ENCODE data around the gene DGKQ. TPM values are rescaled to one million over a fixed set of nuclear protein-coding genes. Genes with fewer than 3 reads are reported as not detected.
A peak's percentile ranks its signal among the peaks of the same experiment; 100 is the strongest.

DGKQ gene
- total and polyA plus RNA-seq, 2 experiments from 2014 or later, result 4.0 to 22.4 TPM

- TF ChIP-seq CREB1 (CRISPR knock-in tag; IDR thresholded peaks at IDR 0.05; ENCODE audit: low read depth), result peak; percentile 13; the same call in 1 of the 2 replicates
These were observed 29.4 kb upstream of the DGKQ start (continued) for GRCh38 chr4:1002631-1003251.

- TF ChIP-seq REST (IDR thresholded peaks at IDR 0.05; ENCODE audit: unreplicated experiment), result no peak
- peak; percentile 47 for TF ChIP-seq POLR2AphosphoS5 (IDR thresholded peaks at IDR 0.05; ENCODE audit: low read depth)
- Histone ChIP-seq H3K27me3 (ENCODE audit: insufficient read depth) (peaks cover 95% of the 10 kb centered on the region), H3K79me2 (replicated peaks; ENCODE audit: insufficient read depth) (no peaks in the 10 kb centered on the region), H3K36me3 (ENCODE audit: insufficient read depth) (no peaks in the 10 kb centered on the region), H3K4me3 (peak overlapping the region; percentile 57), H4K20me1 (replicated peaks; ENCODE audit: insufficient read depth) (no peaks in the 10 kb centered on the region; the same call in 1 of the 2 replicates), H3K4me2 (peak overlapping the region; percentile 80), H3F3A (replicated peaks; ENCODE audit: low read depth) (no peaks in the 10 kb centered on the region), H3K27ac (ENCODE audit: low read depth) (no peak overlapping the region), H3K4me1 (ENCODE audit: insufficient read depth) (no peaks in the 10 kb centered on the region; the same call in 1 of the 2 replicates), H3K9me2 (ENCODE audit: insufficient read depth) (no peaks in the 10 kb centered on the region), H2AFZ (peak overlapping the region; percentile 76; the same call in 1 of the 2 replicates)
- peaks cover 2% of the 10 kb centered on the region; the same call in 1 of the 3 replicates for H3K4me1 Mint-ChIP-seq
- ATAC-seq (peak; percentile 53), DNase-seq (ENCODE audit: low spot score) (peak; percentile 78)
- no peak overlapping the region for H3K27ac Mint-ChIP-seq
- peaks cover 7% of the 10 kb centered on the region; the same call in 2 of the 3 replicates for H3K9me3 Mint-ChIP-seq
- no peaks in the 10 kb centered on the region for H3K36me3 Mint-ChIP-seq (ENCODE audit: low read depth)
- H3K27me3 Mint-ChIP-seq (ENCODE audit: insufficient read depth, low read depth, poor library complexity), result peaks cover 71% of the 10 kb centered on the region
- peak overlapping the region; percentile 59; the same call in 2 of the 3 replicates for H3K4me3 Mint-ChIP-seq
These were observed 28.8 kb upstream of the DGKQ start for GRCh38 chr4:1002131-1002630.

- H3K4me3 ChIP-seq, result peak overlapping the region; percentile 57
- Mint-ChIP-seq H3K9me3 (peaks cover 2% of the 10 kb centered on the region; the same call in 2 of the 3 replicates), H3K27me3 (ENCODE audit: insufficient read depth, low read depth, poor library complexity) (peaks cover 71% of the 10 kb centered on the region)
These were observed 28.3 kb upstream of the DGKQ start for GRCh38 chr4:1001561-1002130.

More at GRCh38 chr4:1001561-1002130, 28.3 kb upstream of the DGKQ start:
- DNase-seq (ENCODE audit: low spot score), result peak; percentile 50
- no peaks in the 10 kb centered on the region; the same call in 1 of the 2 replicates for H4K20me1 ChIP-seq (replicated peaks; ENCODE audit: insufficient read depth)
- peak overlapping the region; percentile 76; the same call in 1 of the 2 replicates for H2AFZ ChIP-seq
- Mint-ChIP-seq H3K4me1 (peaks cover 4% of the 10 kb centered on the region; the same call in 2 of the 3 replicates), H3K4me3 (peak overlapping the region; percentile 32; the same call in 1 of the 3 replicates), H3K36me3 (ENCODE audit: low read depth) (no peaks in the 10 kb centered on the region), H3K27ac (no peak overlapping the region)
- H3K36me3 ChIP-seq (ENCODE audit: insufficient read depth), result no peaks in the 10 kb centered on the region
- H3F3A ChIP-seq (replicated peaks; ENCODE audit: low read depth), result no peaks in the 10 kb centered on the region
- H3K79me2 ChIP-seq (replicated peaks; ENCODE audit: insufficient read depth), result no peaks in the 10 kb centered on the region
- H3K4me2 ChIP-seq, result peak overlapping the region; percentile 80
- TF ChIP-seq ZNF331 (CRISPR knock-in tag; IDR thresholded peaks at IDR 0.05; ENCODE audit: low read depth), result no peak
- no peak for TF ChIP-seq EZH2phosphoT487 (IDR thresholded peaks at IDR 0.05; ENCODE audit: unreplicated experiment)
- TF ChIP-seq POLR2AphosphoS5 (IDR thresholded peaks at IDR 0.05; ENCODE audit: low read depth), result no peak
- TF ChIP-seq NANOG (IDR thresholded peaks at IDR 0.05; ENCODE audit: borderline replicate concordance), result no peak
- TF ChIP-seq ZNF462 (CRISPR knock-in tag; IDR thresholded peaks at IDR 0.05), result no peak
- TF ChIP-seq EZH2 (IDR thresholded peaks at IDR 0.05; ENCODE audit: low read depth, unreplicated experiment), result no peak
- H3K27ac ChIP-seq (ENCODE audit: low read depth), result no peak overlapping the region
- H3K4me1 ChIP-seq (ENCODE audit: insufficient read depth), result no peaks in the 10 kb centered on the region; the same call in 1 of the 2 replicates
- ATAC-seq, result peak; percentile 40
- H3K27me3 ChIP-seq (ENCODE audit: insufficient read depth), result peaks cover 95% of the 10 kb centered on the region
- no peaks in the 10 kb centered on the region for H3K9me2 ChIP-seq (ENCODE audit: insufficient read depth)

Measured in GM23338 (cell line).